Measurements from ENCODE around the gene MAPK7. TPM values are rescaled to one million over a fixed set of nuclear protein-coding genes. Genes with fewer than 3 reads are reported as not detected.
A peak's percentile ranks its signal among the peaks of the same experiment; 100 is the strongest.

MAPK7 gene
- total and polyA plus RNA-seq, 9 of the 15 experiments (the other 6 are each of a cell fraction or from before 2014, with no cell fraction given): 0.46 to 7.5 (median 2.5) TPM

DNA sequence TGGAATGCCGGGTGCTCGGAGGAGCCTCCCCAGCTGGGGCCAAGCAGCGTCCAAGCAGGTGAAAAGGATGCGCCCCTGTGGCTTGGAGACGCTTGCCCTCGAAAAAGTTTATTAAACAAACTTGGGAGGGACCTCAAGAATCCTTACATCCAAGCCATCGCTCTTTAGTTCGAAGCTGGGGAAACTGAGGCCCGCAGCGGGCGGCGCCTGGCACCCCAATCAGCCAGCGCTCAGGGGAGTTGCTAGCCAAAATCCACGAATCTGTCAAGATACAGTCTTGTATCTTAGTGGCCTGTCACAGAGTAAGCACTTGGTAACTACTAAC, 15.2 kb upstream of the MAPK7 start (continued):
- TF ChIP-seq YY1 (IDR thresholded peaks at IDR 0.05; ENCODE audit: borderline replicate concordance in 1 of 3, control insufficient read depth in 1 of 3, extremely low read depth in 1 of 3, insufficient read depth in 3 of 3, insufficient read length in 1 of 3, insufficient replicate concordance in 2 of 3, low read depth in 1 of 3, low read length in 2 of 3) (peak in 1 of 3 experiments; percentile 7), DPF2 (IDR thresholded peaks at IDR 0.05) (no peak)

DNA sequence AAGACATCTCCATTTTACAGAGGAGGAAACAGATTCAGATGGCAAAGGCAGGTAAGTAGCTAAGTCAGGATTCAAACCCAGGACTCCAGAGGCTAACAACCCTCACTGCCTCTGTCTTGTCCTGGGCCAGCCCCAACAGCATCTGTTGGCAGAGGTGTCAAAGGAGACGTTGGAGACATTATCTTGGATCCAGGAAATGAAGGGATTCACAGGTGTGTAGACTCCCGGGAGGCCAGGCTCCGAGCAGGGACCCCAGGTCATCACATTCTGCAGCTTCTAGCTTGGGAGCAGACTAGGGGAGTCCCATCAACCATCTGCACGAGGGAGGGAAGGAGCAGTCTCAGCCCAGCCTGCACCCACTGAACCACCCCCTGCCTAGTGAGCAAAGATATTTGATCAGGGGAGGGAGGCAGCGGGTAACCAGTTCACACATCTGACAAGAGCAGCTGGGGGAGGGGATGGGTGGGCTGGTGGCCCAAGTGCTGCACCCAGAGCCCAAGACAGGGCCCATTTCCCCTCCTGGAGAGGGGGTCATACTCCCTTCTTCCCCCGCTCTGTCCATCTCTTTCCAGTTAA, 14.8 kb upstream of the MAPK7 start:
- Histone ChIP-seq H3K27me3 (ENCODE audit: control insufficient read depth in 2 of 2, insufficient read depth in 2 of 2, low read length in 2 of 2) (no peaks in the 10 kb centered on the region), H3K36me3 (ENCODE audit: control insufficient read depth, insufficient read depth, low read length) (no peaks in the 10 kb centered on the region), H4K20me1 (replicated peaks; ENCODE audit: control insufficient read depth, insufficient read depth, low read length) (no peaks in the 10 kb centered on the region), H3K9ac (ENCODE audit: insufficient read depth in 1 of 2, low read depth in 2 of 2, low read length in 2 of 2) (no peak overlapping the region), H3K9me3 (replicated peaks; ENCODE audit: control insufficient read depth, insufficient read depth, low read depth, low read length) (no peaks in the 10 kb centered on the region), H3K4me1 (replicated peaks in 1 of 2; ENCODE audit: control insufficient read depth in 2 of 2, insufficient read depth in 2 of 2, low read length in 2 of 2) (peaks cover 6 to 24% of the 10 kb centered on the region in 2 experiments; a peak in 4 of 5 replicates), H3K9me1 (ENCODE audit: control insufficient read depth, insufficient read depth, low read length) (no peaks in the 10 kb centered on the region), H3K4me3 (no peak overlapping the region), H3K4me2 (ENCODE audit: insufficient read depth, low read length) (0 out of 2 replicates have a peak overlapping the region, but pooled peaks have one; percentile 91), H3K27ac (ENCODE audit: extremely low read depth, low read depth, low read length) (no peak overlapping the region), H3K79me2 (ENCODE audit: control insufficient read depth, insufficient read depth, low read length) (peaks cover 9% of the 10 kb centered on the region; the same call in 2 of the 3 replicates), H2AFZ (ENCODE audit: low read depth, low read length) (no peak overlapping the region; the same call in none of the 2 replicates)
- ChIA-PET CTCF (ENCODE audit: low intra/inter-chr PET ratio) (interaction anchor here (0.8 to 2.5 kb wide), 2 partner anchors 83 to 106 kb away, joined by 4 to 14 read pairs; no protein-coding TSS in a partner anchor), POLR2A (interaction anchor here (1.1 to 2.1 kb wide), 2 partner anchors 14 to 115 kb away, joined by 6 to 11 read pairs; partner anchors contain the start of gene MAPK7)
- no peak for FAIRE-seq
- DNase-seq (ENCODE audit: extremely low read depth in 1 of 4, low spot score in 3 of 4): no peak
- intact Hi-C loops (cut with micrococcal nuclease): loop anchor here (1.0 kb wide), 1 partner anchor 84 kb away; no protein-coding TSS in a partner anchor
- no peak for ATAC-seq
- WGBS (ENCODE audit: insufficient coverage, low coverage, missing lambda C conversion rate): 11% methylated on average over 5 of the region's 6 CpGs
- in situ Hi-C loops (cut with MboI): loop anchor here (5.0 to 10.0 kb wide), 2 partner anchors 84 to 401 kb away; no protein-coding TSS in a partner anchor
- no TSS peak for BruUV-seq (replicated peaks)
- TF ChIP-seq CCNT2 (IDR thresholded peaks at IDR 0.05; ENCODE audit: borderline replicate concordance, extremely low read depth, insufficient read length, low read depth, low read length): no peak
- TF ChIP-seq HMG20B (CRISPR knock-in tag; IDR thresholded peaks at IDR 0.05): no peak
- TF ChIP-seq, protein P1, sequence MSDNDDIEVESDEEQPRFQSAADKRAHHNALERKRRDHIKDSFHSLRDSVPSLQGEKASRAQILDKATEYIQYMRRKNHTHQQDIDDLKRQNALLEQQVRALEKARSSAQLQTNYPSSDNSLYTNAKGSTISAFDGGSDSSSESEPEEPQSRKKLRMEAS (CRISPR knock-in tag; IDR thresholded peaks at IDR 0.05): no peak
- TF ChIP-seq ARID1B (IDR thresholded peaks at IDR 0.05): no peak
- no peak for TF ChIP-seq ZSCAN32 (CRISPR knock-in tag; IDR thresholded peaks at IDR 0.05)
- TF ChIP-seq ZSCAN29 (IDR thresholded peaks at IDR 0.05): no peak
- no peak for TF ChIP-seq HDGF (IDR thresholded peaks at IDR 0.05)
- no peak for TF ChIP-seq SUPT5H (IDR thresholded peaks at IDR 0.05)
- TF ChIP-seq, protein P2, sequence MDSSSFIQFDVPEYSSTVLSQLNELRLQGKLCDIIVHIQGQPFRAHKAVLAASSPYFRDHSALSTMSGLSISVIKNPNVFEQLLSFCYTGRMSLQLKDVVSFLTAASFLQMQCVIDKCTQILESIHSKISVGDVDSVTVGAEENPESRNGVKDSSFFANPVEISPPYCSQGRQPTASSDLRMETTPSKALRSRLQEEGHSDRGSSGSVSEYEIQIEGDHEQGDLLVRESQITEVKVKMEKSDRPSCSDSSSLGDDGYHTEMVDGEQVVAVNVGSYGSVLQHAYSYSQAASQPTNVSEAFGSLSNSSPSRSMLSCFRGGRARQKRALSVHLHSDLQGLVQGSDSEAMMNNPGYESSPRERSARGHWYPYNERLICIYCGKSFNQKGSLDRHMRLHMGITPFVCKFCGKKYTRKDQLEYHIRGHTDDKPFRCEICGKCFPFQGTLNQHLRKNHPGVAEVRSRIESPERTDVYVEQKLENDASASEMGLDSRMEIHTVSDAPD (CRISPR knock-in tag; IDR thresholded peaks at IDR 0.05): no peak
- TF ChIP-seq, protein P3, sequence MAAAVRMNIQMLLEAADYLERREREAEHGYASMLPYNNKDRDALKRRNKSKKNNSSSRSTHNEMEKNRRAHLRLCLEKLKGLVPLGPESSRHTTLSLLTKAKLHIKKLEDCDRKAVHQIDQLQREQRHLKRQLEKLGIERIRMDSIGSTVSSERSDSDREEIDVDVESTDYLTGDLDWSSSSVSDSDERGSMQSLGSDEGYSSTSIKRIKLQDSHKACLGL (CRISPR knock-in tag; IDR thresholded peaks at IDR 0.05; ENCODE audit: borderline replicate concordance, poor library complexity, severe bottlenecking): no peak
- no peak for TF ChIP-seq SAP30 (IDR thresholded peaks at IDR 0.05; ENCODE audit: borderline replicate concordance, insufficient read depth, low read depth, low read length, poor library complexity, severe bottlenecking)
- no peak for TF ChIP-seq GTF2E2 (tag; IDR thresholded peaks at IDR 0.05)
- no peak for TF ChIP-seq SPI1 (IDR thresholded peaks at IDR 0.05; ENCODE audit: borderline replicate concordance, low read depth, low read length)
- no peak for TF ChIP-seq BHLHE40 (IDR thresholded peaks at IDR 0.05; ENCODE audit: low read length)
- no peak for TF ChIP-seq CC2D1A (IDR thresholded peaks at IDR 0.05)

All from K562 (cell line).